ENCODE data around the gene GOLGA1.

GOLGA1 gene

GRCh38 chr9:124897570-124898460, 43.1 kb downstream of the GOLGA1 start:
- no peak for TF ChIP-seq CTCF (IDR thresholded peaks at IDR 0.05; ENCODE audit: control insufficient read depth, insufficient read depth, low read depth, low read length, missing control alignments)
- DNase-seq (ENCODE audit: low read depth), result no peak
- no peak overlapping the region for H3K4me3 ChIP-seq (ENCODE audit: control insufficient read depth, low read depth, low read length)

DNA sequence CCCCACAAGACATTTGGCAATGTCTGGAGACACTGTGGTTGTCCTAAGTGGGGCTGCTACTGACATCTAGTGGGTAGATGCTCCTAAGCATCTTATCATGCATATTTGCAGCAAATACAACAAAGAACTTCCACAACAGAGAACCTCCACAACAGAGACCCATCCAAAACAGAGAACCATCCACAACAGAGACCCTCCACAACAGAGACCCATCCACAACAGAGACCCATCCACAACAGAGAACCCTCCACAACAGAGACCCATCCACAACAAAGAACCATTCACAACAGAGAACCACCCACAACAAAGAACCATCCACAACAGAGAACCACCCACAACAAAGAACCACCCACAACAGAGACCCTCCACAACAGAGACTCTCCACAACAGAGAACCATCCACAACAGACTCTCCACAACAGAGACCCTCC, 46.1 kb downstream of the GOLGA1 start:
- peak; percentile 64 for TF ChIP-seq CTCF (IDR thresholded peaks at IDR 0.05; ENCODE audit: control insufficient read depth, insufficient read depth, low read depth, low read length, missing control alignments)
- DNase-seq (ENCODE audit: low read depth), result peak; percentile 14
- no peak overlapping the region for H3K4me3 ChIP-seq (ENCODE audit: control insufficient read depth, low read depth, low read length)

GRCh38 chr9:124894035-124894740, 46.7 kb downstream of the GOLGA1 start:
- DNase-seq (ENCODE audit: low read depth), result no peak
- no peak for TF ChIP-seq CTCF (IDR thresholded peaks at IDR 0.05; ENCODE audit: control insufficient read depth, insufficient read depth, low read depth, low read length, missing control alignments)
- H3K4me3 ChIP-seq (ENCODE audit: control insufficient read depth, low read depth, low read length), result no peak overlapping the region

DNA sequence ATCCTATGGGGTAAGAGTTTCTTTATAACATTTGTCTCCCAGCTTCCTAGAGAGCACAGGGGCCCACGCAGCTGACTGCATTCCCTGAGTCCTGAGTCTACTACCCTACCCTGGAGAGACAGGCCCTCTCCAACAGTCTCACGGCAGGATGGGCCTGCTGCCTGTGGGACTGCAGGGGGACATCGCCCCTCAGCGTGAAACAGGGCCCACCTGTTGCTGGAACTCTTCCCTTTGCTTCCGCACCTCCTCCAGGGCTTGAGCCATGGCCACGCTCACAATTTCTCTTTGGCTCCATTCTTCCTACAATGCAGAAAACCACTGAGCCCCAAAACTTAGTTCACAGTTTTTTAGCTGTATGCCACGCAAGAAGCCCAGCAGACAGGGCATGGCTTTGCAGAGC, 50.7 kb downstream of the GOLGA1 start:
- TF ChIP-seq CTCF (IDR thresholded peaks at IDR 0.05; ENCODE audit: control insufficient read depth, insufficient read depth, low read depth, low read length, missing control alignments), result no peak
- H3K4me3 ChIP-seq (ENCODE audit: control insufficient read depth, low read depth, low read length), result no peak overlapping the region
- DNase-seq (ENCODE audit: low read depth), result no peak

GRCh38 chr9:124889006-124889405, 51.9 kb downstream of the GOLGA1 start:
- no peak for DNase-seq (ENCODE audit: low read depth)
- no peak for TF ChIP-seq CTCF (IDR thresholded peaks at IDR 0.05; ENCODE audit: control insufficient read depth, insufficient read depth, low read depth, low read length, missing control alignments)
- no peak overlapping the region for H3K4me3 ChIP-seq (ENCODE audit: control insufficient read depth, low read depth, low read length)

- DNase-seq (ENCODE audit: low read depth), result no peak
- no peak for TF ChIP-seq CTCF (IDR thresholded peaks at IDR 0.05; ENCODE audit: control insufficient read depth, insufficient read depth, low read depth, low read length, missing control alignments)
- H3K4me3 ChIP-seq (ENCODE audit: control insufficient read depth, low read depth, low read length), result no peak overlapping the region
Observed at GRCh38 chr9:124887832-124888231, 53.1 kb downstream of the GOLGA1 start.
